K562 (cell line): Measurements from ENCODE around the gene FEM1B. TPM values are rescaled to one million over a fixed set of nuclear protein-coding genes. Genes with fewer than 3 reads are reported as not detected.

Experiments used
- ATAC-seq: fragments of 200-7000 bp; cut with Tn5 transposase; 3 replicates; pipeline ENCODE4 v1.9.1; 2020; ENCODE audit warnings: moderate library complexity
- BruUV-seq: library from RNA; stranded (reverse); fragments of 400-500 nt; replicated peaks from 2 replicates; lab custom pipeline; 2021; lab: Mats Ljungman, UMichigan
- CTCF ChIA-PET: fragments of 300-600 bp; formaldehyde crosslinking; extraction: SDS; loops from one replicate; lab custom pipeline; 2021; ENCODE audit warnings: low intra/inter-chr PET ratio; lab: Yijun Ruan, JAX
- POLR2A ChIA-PET: fragments of 300-600, 350-650 bp; sonication (Branson Sonifier 250); formaldehyde crosslinking; extraction: SDS; loops from one replicate; lab custom pipeline; 2021; ENCODE audit warnings: antibody characterized with exemption, inconsistent platforms; lab: Yijun Ruan, JAX
- DNase-seq, 4 experiments: peaks; one replicate each; pipeline versions ENCODE4 v3.0.0 to v3.0.0-alpha.2; 2011 to 2018; ENCODE audit warnings: low spot score in 3 of 4, mixed read lengths in 3 of 4; ENCODE audit errors: extremely low read depth in 1 of 4
- FAIRE-seq: peaks from 2 replicates; lab custom pipeline; 2011; peaks lifted over from hg19 to GRCh38; lab: Jason Lieb, UNC
- H2AFZ ChIP-seq: 2 replicates; pipeline ENCODE4 v1.6.0; 2011; ENCODE audit warnings: low read depth, low read length, control low read depth, inconsistent platforms
- H3K27ac ChIP-seq: fragments of 200-600 bp; 3 replicates; pipeline ENCODE4 v1.8.0; 2011; ENCODE audit warnings: low read depth, mild to moderate bottlenecking, control low read depth, inconsistent platforms, low read length, moderate library complexity, mixed read lengths; ENCODE audit errors: extremely low read depth
- H3K27me3 ChIP-seq, 2 experiments: fragments of 300-600 bp in 1 of 2; 2 replicates in 1 of 2; 3 replicates in 1 of 2; pipeline versions ENCODE4 v1.6.0 to v1.8.0; 2011; ENCODE audit warnings: inconsistent platforms in 2 of 2, low read length in 2 of 2, mild to moderate bottlenecking in 1 of 2, mixed read lengths in 1 of 2, moderate library complexity in 1 of 2; ENCODE audit not compliant: control insufficient read depth in 2 of 2, insufficient read depth in 2 of 2
- H3K36me3 ChIP-seq: fragments of 300-600 bp; 3 replicates; pipeline ENCODE4 v1.8.0; 2011; ENCODE audit warnings: mild to moderate bottlenecking, low read length, inconsistent platforms; ENCODE audit not compliant: control insufficient read depth, insufficient read depth
- H3K4me1 ChIP-seq, 2 experiments: fragments of 200-600 bp in 1 of 2; replicated peaks in 1 of 2; 2 replicates in 1 of 2; 3 replicates in 1 of 2; pipeline versions ENCODE4 v1.5.1 to v1.8.0; 2011; ENCODE audit warnings: inconsistent platforms in 2 of 2, low read length in 2 of 2, mild to moderate bottlenecking in 1 of 2, mixed read lengths in 1 of 2, moderate library complexity in 1 of 2; ENCODE audit not compliant: control insufficient read depth in 2 of 2, insufficient read depth in 2 of 2
- H3K4me2 ChIP-seq: 2 replicates; pipeline ENCODE4 v1.6.1; 2011; ENCODE audit warnings: low read length, control low read depth, inconsistent platforms, mixed read lengths; ENCODE audit not compliant: insufficient read depth
- H3K4me3 ChIP-seq: fragments of 200-600 bp; sonication (generic), shearing (Covaris generic); 2 replicates; pipeline ENCODE4 v1.5.1; 2016; ENCODE audit warnings: control low read depth, inconsistent platforms
- H3K79me2 ChIP-seq: fragments of 200-600 bp; 3 replicates; pipeline ENCODE4 v1.8.0; 2011; ENCODE audit warnings: low read length, inconsistent platforms; ENCODE audit not compliant: control insufficient read depth, insufficient read depth
- H3K9ac ChIP-seq, 2 experiments: 2 replicates each; pipeline versions ENCODE4 v1.6.0 to v1.6.1; 2011; ENCODE audit warnings: low read depth in 2 of 2, low read length in 2 of 2, control low read depth in 1 of 2, inconsistent platforms in 1 of 2, mild to moderate bottlenecking in 1 of 2, mixed read lengths in 1 of 2; ENCODE audit not compliant: insufficient read depth in 1 of 2
- H3K9me1 ChIP-seq: one replicate; pipeline ENCODE4 v1.6.0; 2011; ENCODE audit warnings: inconsistent platforms, mild to moderate bottlenecking, low read length, moderate library complexity; ENCODE audit not compliant: control insufficient read depth, insufficient read depth
- H3K9me3 ChIP-seq: replicated peaks from 2 replicates; pipeline ENCODE4 v1.5.1; 2011; ENCODE audit warnings: low read depth, low read length, inconsistent platforms; ENCODE audit not compliant: control insufficient read depth, insufficient read depth
- H4K20me1 ChIP-seq: replicated peaks from 2 replicates; pipeline ENCODE4 v1.6.1; 2011; ENCODE audit warnings: low read length, inconsistent platforms, mixed read lengths; ENCODE audit not compliant: control insufficient read depth, insufficient read depth
- BHLHE40 ChIP-seq: IDR thresholded peaks from 2 replicates; pipeline ENCODE4 v1.6.1; 2011; ENCODE audit warnings: low read length, improper control_type of control experiment
- EWSR1 ChIP-seq: fragments of 450-650 bp; IDR thresholded peaks from 2 replicates; pipeline ENCODE4 v1.6.1; 2018; ENCODE audit warnings: borderline replicate concordance, mild to moderate bottlenecking, low read depth, moderate library complexity; ENCODE audit not compliant: partially characterized antibody
- HNRNPUL1 ChIP-seq: fragments of 200-400 bp; formaldehyde crosslinking; IDR thresholded peaks from 2 replicates; pipeline ENCODE4 v1.6.1; 2017; ENCODE audit warnings: low read length
- KLF10 ChIP-seq: fragments of 250-450 bp; sonication (Bioruptor Pico); IDR thresholded peaks from 2 replicates; pipeline ENCODE4 v1.6.1; 2021; ENCODE audit warnings: matching md5 sums
- NR2C2 ChIP-seq, 2 experiments: fragments of 200-800 bp in 1 of 2; sonication (Bioruptor generic) in 1 of 2; sonication (generic) in 1 of 2; formaldehyde crosslinking in 1 of 2; IDR thresholded peaks; 2 replicates each; pipeline versions ENCODE4 v1.6.1 to v1.8.0; 2016 to 2022; ENCODE audit warnings: mild to moderate bottlenecking in 1 of 2, missing compliant biosample characterization in 1 of 2, missing genetic modification characterization in 1 of 2, missing genetic modification reagents in 1 of 2
- PPARD ChIP-seq: fragments of 250-450 bp; sonication (Bioruptor Pico); IDR thresholded peaks from 2 replicates; pipeline ENCODE4 v1.8.0; 2022; ENCODE audit warnings: inconsistent platforms, mild to moderate bottlenecking, moderate library complexity
- RBM15 ChIP-seq: fragments of 200-400 bp; formaldehyde crosslinking; IDR thresholded peaks from 2 replicates; pipeline ENCODE4 v1.6.1; 2018; ENCODE audit warnings: mild to moderate bottlenecking, low read length, moderate library complexity; ENCODE audit not compliant: insufficient read depth
- RUNX1 ChIP-seq: sonication (generic); IDR thresholded peaks from 2 replicates; pipeline ENCODE4 v1.6.1; 2016; ENCODE audit warnings: antibody characterized with exemption, low read depth
- SMAD4 ChIP-seq: fragments of 250-450 bp; sonication (Bioruptor Pico); conservative IDR thresholded peaks from 2 replicates; pipeline ENCODE4 v1.8.0; 2021; ENCODE audit warnings: inconsistent platforms, mild to moderate bottlenecking, moderate library complexity
- U2AF1 ChIP-seq: fragments of 200-400 bp; formaldehyde crosslinking; optimal IDR thresholded peaks from 2 replicates; pipeline ENCODE3; 2017; ENCODE audit warnings: mild to moderate bottlenecking, low read depth, low read length, moderate library complexity
- ZBTB1 ChIP-seq: sonication (generic); formaldehyde crosslinking; IDR thresholded peaks from 2 replicates; pipeline ENCODE4 v1.8.1; 2023; ENCODE audit warnings: missing genetic modification reagents, low read depth, mild to moderate bottlenecking, borderline replicate concordance
- ZBTB43 ChIP-seq: sonication (generic); formaldehyde crosslinking; IDR thresholded peaks from 2 replicates; pipeline ENCODE4 v1.8.0; 2023; ENCODE audit warnings: mild to moderate bottlenecking, missing genetic modification reagents
- ZNF263 ChIP-seq: sonication (generic); formaldehyde crosslinking; IDR thresholded peaks from 2 replicates; pipeline ENCODE4 v1.8.0; 2022; ENCODE audit warnings: mild to moderate bottlenecking, missing genetic modification reagents, borderline replicate concordance
- ZNF695 ChIP-seq: fragments of 450-650 bp; formaldehyde crosslinking; IDR thresholded peaks from 2 replicates; pipeline ENCODE4 v1.4.0; 2020; ENCODE audit warnings: mild to moderate bottlenecking, moderate library complexity
- ZNF707 ChIP-seq: fragments of 250-450 bp; sonication (Bioruptor Pico); conservative IDR thresholded peaks from 2 replicates; pipeline ENCODE4 v1.8.0; 2022; ENCODE audit warnings: inconsistent platforms, mild to moderate bottlenecking, moderate library complexity
- in situ Hi-C: fragments of 300-500 bp; cut with MboI; formaldehyde crosslinking; loops from 4 replicates; pipeline ENCODE4 v1.15.0; 2018; ENCODE audit warnings: inconsistent platforms, mixed read lengths
- intact Hi-C: fragments of 100-400 bp; cut with micrococcal nuclease; formaldehyde crosslinking; loops from 2 replicates; pipeline ENCODE4 v1.14.2; 2022
- polyA plus RNA-seq, 8 experiments: library from polyadenylated mRNA; depleted of rRNA in 4 of 8; stranded (reverse) in 5 of 8; unstranded in 3 of 8; fragments of >200 nt; fragmentation: Nextera tagmentation in 2 of 8; fragmentation: Illumina TruSeq in 1 of 8; extraction: Ambion mirVana in 2 of 8; extraction: Trizol in 1 of 8; gene quantifications; 2 replicates each; pipeline versions ENCODE4 v1.2.1 to v1.2.3, GENCODE V29; 2011 to 2014; ENCODE audit warnings: inconsistent platforms in 1 of 8, missing spikeins in 1 of 8
- total RNA-seq, 7 experiments: library from RNA; depleted of rRNA in 6 of 7; stranded (reverse); fragments of >200 nt in 6 of 7; fragmentation: Illumina TruSeq in 2 of 7; extraction: Trizol in 2 of 7; gene quantifications; 2 replicates each; pipeline versions ENCODE4 v1.2.1 to v1.2.3, GENCODE V29; 2011 to 2021; ENCODE audit warnings: low replicate concordance in 1 of 7
- TF ChIP-seq, protein P1 (sequence below): fragments of 450-650 bp; IDR thresholded peaks from 2 replicates; pipeline ENCODE4 v1.7.1; 2018; ENCODE audit warnings: mild to moderate bottlenecking, low read depth; ENCODE audit not compliant: partially characterized antibody

FEM1B gene
- total and polyA plus RNA-seq, 9 of the 15 experiments (the other 6 are each of a cell fraction or from before 2014, with no cell fraction given): 5.9 to 61.6 (median 20.1) TPM

GRCh38 chr15:68292967-68293366 is 15.4 kb downstream of the FEM1B start:
- Histone ChIP-seq H3K36me3 (peaks cover 40% of the 10 kb centered on the region), H3K4me1 (no peaks in the 10 kb centered on the region; a peak in 1 of 5 replicates), H4K20me1 (peaks cover 6% of the 10 kb centered on the region; the same call in 1 of the 2 replicates), H3K9me3 (no peaks in the 10 kb centered on the region), H3K4me2 (no peak overlapping the region), H3K27ac (no peak overlapping the region), H3K4me3 (no peak overlapping the region), H3K27me3 (no peaks in the 10 kb centered on the region), H3K9ac (no peak overlapping the region), H3K79me2 (peaks cover 41% of the 10 kb centered on the region), H3K9me1 (peaks cover 3% of the 10 kb centered on the region), H2AFZ (no peak overlapping the region)
- no peak for TF ChIP-seq ZNF707
- no peak for TF ChIP-seq ZBTB1 (CRISPR knock-in tag)
- TF ChIP-seq SMAD4 (CRISPR knock-in tag): no peak
- no peak for TF ChIP-seq U2AF1
- TF ChIP-seq, protein P1, sequence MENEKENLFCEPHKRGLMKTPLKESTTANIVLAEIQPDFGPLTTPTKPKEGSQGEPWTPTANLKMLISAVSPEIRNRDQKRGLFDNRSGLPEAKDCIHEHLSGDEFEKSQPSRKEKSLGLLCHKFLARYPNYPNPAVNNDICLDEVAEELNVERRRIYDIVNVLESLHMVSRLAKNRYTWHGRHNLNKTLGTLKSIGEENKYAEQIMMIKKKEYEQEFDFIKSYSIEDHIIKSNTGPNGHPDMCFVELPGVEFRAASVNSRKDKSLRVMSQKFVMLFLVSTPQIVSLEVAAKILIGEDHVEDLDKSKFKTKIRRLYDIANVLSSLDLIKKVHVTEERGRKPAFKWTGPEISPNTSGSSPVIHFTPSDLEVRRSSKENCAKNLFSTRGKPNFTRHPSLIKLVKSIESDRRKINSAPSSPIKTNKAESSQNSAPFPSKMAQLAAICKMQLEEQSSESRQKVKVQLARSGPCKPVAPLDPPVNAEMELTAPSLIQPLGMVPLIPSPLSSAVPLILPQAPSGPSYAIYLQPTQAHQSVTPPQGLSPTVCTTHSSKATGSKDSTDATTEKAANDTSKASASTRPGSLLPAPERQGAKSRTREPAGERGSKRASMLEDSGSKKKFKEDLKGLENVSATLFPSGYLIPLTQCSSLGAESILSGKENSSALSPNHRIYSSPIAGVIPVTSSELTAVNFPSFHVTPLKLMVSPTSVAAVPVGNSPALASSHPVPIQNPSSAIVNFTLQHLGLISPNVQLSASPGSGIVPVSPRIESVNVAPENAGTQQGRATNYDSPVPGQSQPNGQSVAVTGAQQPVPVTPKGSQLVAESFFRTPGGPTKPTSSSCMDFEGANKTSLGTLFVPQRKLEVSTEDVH: no peak
- no peak for TF ChIP-seq ZNF263 (CRISPR knock-in tag)
- TF ChIP-seq NR2C2 (CRISPR knock-in tag; IDR thresholded peaks at IDR 0.05): no peak
- no peak for TF ChIP-seq NR2C2 (tag; IDR thresholded peaks at IDR 0.05)
- no peak for TF ChIP-seq EWSR1
- TF ChIP-seq HNRNPUL1: no peak
- no peak for TF ChIP-seq BHLHE40
- no peak for TF ChIP-seq PPARD (CRISPR knock-in tag)
- no peak for TF ChIP-seq RBM15
- no peak for TF ChIP-seq KLF10 (CRISPR knock-in tag)
- no peak for TF ChIP-seq ZNF695
- no peak for TF ChIP-seq ZBTB43 (CRISPR knock-in tag)
- no peak for TF ChIP-seq RUNX1
- intact Hi-C loops: no loop called here
- DNase-seq: no peak
- 0 out of 3 replicates have a peak, but pooled peaks have one; percentile 25 for ATAC-seq
- BruUV-seq: no TSS peak
- in situ Hi-C loops: no loop called here
- FAIRE-seq: no peak
- ChIA-PET POLR2A (interaction anchor here (3.1 kb wide), 1 partner anchor 11 kb away, joined by 12 read pairs; no protein-coding TSS in a partner anchor), CTCF (no interaction called here)
